Calu3 (cell line): ENCODE measurements around the gene LCA5L. TPM values are rescaled to one million over a fixed set of nuclear protein-coding genes. Genes with fewer than 3 reads are reported as not detected.
A peak's percentile ranks its signal among the peaks of the same experiment; 100 is the strongest.

Experiments
- BruUV-seq: library from RNA; stranded (reverse); fragments of 400-500 nt; replicated peaks from 2 replicates; lab custom pipeline; 2021; lab: Mats Ljungman, UMichigan
- CTCF ChIA-PET: fragments of 300-600 bp; sonication (Branson Sonifier 250); formaldehyde crosslinking; loops from one replicate; lab custom pipeline; 2022; ENCODE audit warnings: antibody characterized with exemption; lab: Charles Lee
- DNase-seq: peaks from one replicate; pipeline ENCODE4 v3.0.0; 2022
- H3K27ac Mint-ChIP-seq: one replicate; pipeline ENCODE4 v1.8.0; 2022; ENCODE audit warnings: mixed read lengths; ENCODE audit not compliant: unreplicated experiment
- H3K27me3 Mint-ChIP-seq: one replicate; pipeline ENCODE4 v1.8.0; 2022; ENCODE audit warnings: mixed read lengths; ENCODE audit not compliant: unreplicated experiment
- H3K36me3 Mint-ChIP-seq: one replicate; pipeline ENCODE4 v1.8.0; 2022; ENCODE audit warnings: mild to moderate bottlenecking, moderate library complexity, mixed read lengths; ENCODE audit not compliant: insufficient read depth, unreplicated experiment
- H3K4me1 Mint-ChIP-seq: one replicate; pipeline ENCODE4 v1.8.0; 2022; ENCODE audit warnings: mild to moderate bottlenecking, low read depth, mixed read lengths; ENCODE audit not compliant: unreplicated experiment
- H3K4me3 Mint-ChIP-seq: one replicate; pipeline ENCODE4 v1.8.0; 2022; ENCODE audit warnings: mild to moderate bottlenecking, low read depth, moderate library complexity, mixed read lengths; ENCODE audit not compliant: unreplicated experiment
- H3K9me3 Mint-ChIP-seq: one replicate; pipeline ENCODE4 v1.8.0; 2022; ENCODE audit warnings: low read depth, mixed read lengths; ENCODE audit not compliant: unreplicated experiment
- intact Hi-C: fragments of 100-400 bp; cut with micrococcal nuclease; formaldehyde crosslinking; loops from one replicate; pipeline ENCODE4 v1.10.0; 2022; ENCODE audit not compliant: unreplicated experiment
- total RNA-seq: library from RNA; stranded (reverse); gene quantifications from 2 replicates; pipeline ENCODE4 v1.2.3, GENCODE V29; 2022
- TF ChIP-seq, protein P1 (sequence below): fragments of 200-600 bp; IDR thresholded peaks from one replicate; pipeline ENCODE4 v1.8.0; 2022; ENCODE audit warnings: antibody characterized with exemption; ENCODE audit not compliant: unreplicated experiment

Gene LCA5L
- total RNA-seq, 1 experiment from 2014 or later: 1.7 TPM

DNA sequence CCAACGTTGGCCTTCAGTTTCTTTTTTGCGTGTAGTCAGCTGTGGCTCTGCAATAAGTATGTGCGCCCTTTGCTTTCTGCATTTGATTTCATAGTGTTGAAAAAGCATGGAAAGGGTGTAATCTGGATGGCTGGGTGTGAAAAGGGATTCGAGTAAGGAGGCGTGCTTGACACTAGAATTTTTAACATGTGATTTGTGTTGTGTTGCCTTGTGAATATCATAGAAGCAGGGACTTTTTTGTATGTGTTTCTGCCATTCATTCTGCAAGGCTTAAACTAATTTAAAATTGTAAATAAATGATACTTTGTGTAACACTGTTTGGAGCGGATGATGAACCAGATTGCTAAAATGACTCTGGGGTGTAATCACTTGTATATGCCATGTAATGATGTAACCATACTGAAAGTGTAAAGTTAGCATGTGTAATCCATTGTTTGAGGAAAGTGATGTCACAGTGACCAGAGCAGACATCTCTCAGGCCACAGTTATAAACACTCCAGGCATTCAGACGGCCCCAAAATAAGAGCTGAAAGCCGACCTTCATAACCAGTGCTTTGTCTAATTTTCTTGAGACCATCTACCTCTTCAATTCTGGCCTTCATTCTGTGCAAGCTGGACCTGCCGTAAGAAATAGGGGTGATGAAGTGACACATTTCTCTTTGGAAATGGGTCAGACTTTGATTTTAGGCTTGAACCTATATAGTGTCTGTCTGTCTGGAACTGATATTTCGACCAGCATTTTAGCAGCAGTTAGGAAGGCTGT is 6.8 kb upstream of the LCA5L start:
- CTCF ChIA-PET: no interaction called here
- Mint-ChIP-seq H3K4me1 (no peaks in the 10 kb centered on the region), H3K36me3 (no peaks in the 10 kb centered on the region), H3K4me3 (no peak overlapping the region), H3K9me3 (no peaks in the 10 kb centered on the region), H3K27me3 (no peaks in the 10 kb centered on the region), H3K27ac (no peak overlapping the region)
- no TSS peak for BruUV-seq
- no peak for DNase-seq
- intact Hi-C loops: no loop called here
- TF ChIP-seq, protein P1, sequence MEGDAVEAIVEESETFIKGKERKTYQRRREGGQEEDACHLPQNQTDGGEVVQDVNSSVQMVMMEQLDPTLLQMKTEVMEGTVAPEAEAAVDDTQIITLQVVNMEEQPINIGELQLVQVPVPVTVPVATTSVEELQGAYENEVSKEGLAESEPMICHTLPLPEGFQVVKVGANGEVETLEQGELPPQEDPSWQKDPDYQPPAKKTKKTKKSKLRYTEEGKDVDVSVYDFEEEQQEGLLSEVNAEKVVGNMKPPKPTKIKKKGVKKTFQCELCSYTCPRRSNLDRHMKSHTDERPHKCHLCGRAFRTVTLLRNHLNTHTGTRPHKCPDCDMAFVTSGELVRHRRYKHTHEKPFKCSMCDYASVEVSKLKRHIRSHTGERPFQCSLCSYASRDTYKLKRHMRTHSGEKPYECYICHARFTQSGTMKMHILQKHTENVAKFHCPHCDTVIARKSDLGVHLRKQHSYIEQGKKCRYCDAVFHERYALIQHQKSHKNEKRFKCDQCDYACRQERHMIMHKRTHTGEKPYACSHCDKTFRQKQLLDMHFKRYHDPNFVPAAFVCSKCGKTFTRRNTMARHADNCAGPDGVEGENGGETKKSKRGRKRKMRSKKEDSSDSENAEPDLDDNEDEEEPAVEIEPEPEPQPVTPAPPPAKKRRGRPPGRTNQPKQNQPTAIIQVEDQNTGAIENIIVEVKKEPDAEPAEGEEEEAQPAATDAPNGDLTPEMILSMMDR: no peak

DNA sequence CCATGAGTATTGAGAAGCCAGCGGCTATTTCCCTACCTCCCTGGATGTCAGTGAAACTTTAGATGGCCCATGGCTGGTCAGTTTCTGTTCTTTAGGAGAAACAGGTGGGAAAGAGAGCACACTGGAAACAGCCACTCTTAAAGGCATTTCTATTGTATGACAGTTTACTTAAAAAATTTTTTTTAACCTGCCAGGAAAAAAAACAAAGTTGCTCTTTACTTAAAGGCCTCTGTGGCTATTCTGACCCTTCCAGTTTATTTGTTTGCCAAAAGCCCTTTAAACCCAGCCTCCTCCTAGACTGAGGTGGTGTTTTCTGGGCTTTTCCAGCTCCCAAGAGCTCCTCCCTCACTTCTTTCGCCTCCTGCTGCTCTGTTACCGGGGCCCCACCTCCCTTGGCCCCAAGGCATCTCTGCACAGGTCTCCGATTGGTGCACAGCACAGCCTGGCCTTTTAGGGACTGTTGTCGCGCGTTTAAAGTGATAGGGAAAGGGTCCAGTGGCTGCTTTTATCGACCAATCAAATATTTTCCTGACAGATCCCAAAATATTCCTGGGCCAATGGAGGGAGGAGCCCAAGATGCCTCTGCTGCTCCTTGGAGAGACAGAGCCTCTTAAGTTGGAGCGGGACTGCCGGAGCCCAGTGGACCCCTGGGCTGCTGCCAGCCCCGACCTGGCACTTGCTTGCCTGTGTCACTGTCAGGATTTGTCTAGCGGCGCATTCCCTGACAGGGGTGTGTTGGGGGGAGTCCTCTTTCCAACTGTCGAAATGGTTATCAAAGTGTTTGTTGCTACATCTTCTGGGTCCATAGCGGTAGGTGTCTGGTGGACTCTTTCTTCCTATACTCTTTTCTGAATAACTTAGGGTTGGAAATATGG is 6.0 kb upstream of the LCA5L start, which contains the start of gene SH3BGR:
TSS of gene SH3BGR (plus strand) at position 639 of the 875 bp plus-strand sequence. CDS start at position 766, 127 bp downstream.
- DNase-seq: no peak
- Mint-ChIP-seq H3K9me3 (no peaks in the 10 kb centered on the region), H3K27me3 (no peaks in the 10 kb centered on the region), H3K36me3 (no peaks in the 10 kb centered on the region), H3K4me1 (no peaks in the 10 kb centered on the region), H3K4me3 (no peak within 1 kb of the TSS), H3K27ac (no peak within 1 kb of the TSS)
- TF ChIP-seq, protein P1: no peak
- intact Hi-C loops: no loop called here
- CTCF ChIA-PET: no interaction called here
- no TSS peak for BruUV-seq

DNA sequence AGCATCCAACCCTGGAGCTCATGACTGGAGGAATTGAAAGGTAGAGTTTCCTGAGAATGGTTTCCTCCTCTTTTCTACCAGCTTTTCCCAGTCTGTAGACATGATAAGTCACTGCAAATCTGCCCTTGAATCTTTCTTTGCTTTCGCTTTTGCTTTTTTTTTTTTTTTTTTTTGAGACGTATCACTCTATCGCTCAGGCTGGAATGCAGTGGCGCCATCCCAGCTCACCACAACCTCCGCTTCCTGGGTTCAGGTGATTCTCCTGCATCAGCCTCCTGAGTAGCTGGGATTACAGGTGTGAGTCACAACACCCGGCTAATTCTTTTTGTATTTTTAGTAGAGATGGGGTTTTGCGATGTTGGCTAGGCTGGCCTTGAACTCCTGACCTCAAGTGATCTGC is 1.7 kb upstream of the LCA5L start:
- intact Hi-C loops: no loop called here
- H3K4me3 Mint-ChIP-seq: no peak overlapping the region
- CTCF ChIA-PET: no interaction called here
- peaks cover 19% of the 10 kb centered on the region for H3K36me3 Mint-ChIP-seq
- TF ChIP-seq, protein P1: no peak
- no peak overlapping the region for H3K27ac Mint-ChIP-seq
- no peak for DNase-seq
- H3K27me3 Mint-ChIP-seq: no peaks in the 10 kb centered on the region
- no peaks in the 10 kb centered on the region for H3K9me3 Mint-ChIP-seq
- BruUV-seq: no TSS peak
- H3K4me1 Mint-ChIP-seq: peaks cover 9% of the 10 kb centered on the region

DNA sequence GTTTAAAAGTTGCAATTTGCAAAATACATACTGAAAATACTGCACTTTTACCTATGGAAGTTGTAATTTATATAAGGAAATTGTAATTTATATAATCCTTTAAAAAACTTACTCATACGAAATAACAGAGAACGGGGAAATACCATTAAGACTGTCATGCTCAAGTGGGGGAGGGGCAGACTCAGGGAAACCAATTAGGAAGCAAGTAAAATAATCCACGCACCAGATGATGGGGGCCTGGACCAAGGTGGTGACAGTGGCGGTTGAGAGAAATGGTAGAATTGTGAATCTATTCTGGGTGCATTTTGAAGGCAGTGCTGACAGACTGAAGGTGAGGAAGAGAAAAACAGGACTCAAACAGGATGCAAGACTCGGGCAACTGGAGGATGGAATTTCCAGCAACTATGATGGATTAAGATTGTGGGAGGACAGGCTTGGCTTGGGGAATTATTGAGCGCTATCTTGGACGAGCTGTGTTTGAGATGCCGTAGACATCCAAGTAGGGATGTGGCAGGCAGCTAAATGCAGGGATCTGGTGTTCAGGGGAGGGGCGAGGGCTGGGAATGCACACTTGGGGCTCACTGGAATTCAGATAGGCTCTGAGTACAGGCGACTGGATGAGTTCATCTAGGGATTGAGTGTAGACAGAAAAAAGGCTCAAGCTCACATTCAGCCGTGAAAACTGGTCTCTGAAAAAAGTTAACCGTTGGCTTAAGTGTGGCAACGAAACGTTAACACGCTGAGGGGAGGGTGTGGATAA is 977 bp downstream of the LCA5L start:
- Mint-ChIP-seq H3K4me1 (peaks cover 9% of the 10 kb centered on the region), H3K9me3 (no peaks in the 10 kb centered on the region), H3K27me3 (no peaks in the 10 kb centered on the region), H3K36me3 (peaks cover 19% of the 10 kb centered on the region), H3K4me3 (peak overlapping the region; percentile 82), H3K27ac (peak overlapping the region; percentile 87)
- intact Hi-C loops: no loop called here
- BruUV-seq: no TSS peak
- no peak for DNase-seq
- TF ChIP-seq, protein P1: no peak
- CTCF ChIA-PET: interaction anchor here (0.5 to 0.7 kb wide), 2 partner anchors 188 to 423 kb away, joined by 3 to 4 read pairs; partner anchors contain the start of gene PCP4
